Stimulated activated CD8-positive, alpha-beta memory T cell treated with anti-CD3 and anti-CD28 coated beads, Interleukin-4, amount 100 ng/mL, for 4 hours (primary cell): ENCODE data around the gene AGAP1.

ENCODE experiments used
- DNase-seq, 2 donors: peaks; one replicate each; pipeline ENCODE4 v3.0.0-alpha.2; 2020; ENCODE audit warnings: low read depth in 2 of 2, low spot score in 1 of 2

The AGAP1 gene

DNA sequence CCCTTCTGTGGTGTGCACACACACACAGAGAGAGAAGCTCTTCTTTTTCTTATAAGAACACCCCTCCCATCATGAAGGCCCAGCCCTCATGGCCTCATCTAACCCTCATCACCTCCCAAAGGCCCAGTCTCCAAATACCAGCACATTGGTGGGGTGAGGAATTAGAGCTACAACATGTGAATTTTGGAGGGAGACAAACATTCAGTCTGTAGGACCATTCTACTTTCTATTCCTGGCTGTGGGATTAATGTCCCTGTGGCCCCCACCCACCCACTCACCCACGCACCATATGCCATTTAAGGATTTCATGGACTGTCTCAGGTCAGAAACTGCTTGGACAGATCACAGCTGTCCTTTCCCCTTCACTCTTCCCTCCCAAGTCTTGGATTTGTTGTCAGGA lies 484.2 kb downstream of the AGAP1 start:
- no peak for DNase-seq

DNA sequence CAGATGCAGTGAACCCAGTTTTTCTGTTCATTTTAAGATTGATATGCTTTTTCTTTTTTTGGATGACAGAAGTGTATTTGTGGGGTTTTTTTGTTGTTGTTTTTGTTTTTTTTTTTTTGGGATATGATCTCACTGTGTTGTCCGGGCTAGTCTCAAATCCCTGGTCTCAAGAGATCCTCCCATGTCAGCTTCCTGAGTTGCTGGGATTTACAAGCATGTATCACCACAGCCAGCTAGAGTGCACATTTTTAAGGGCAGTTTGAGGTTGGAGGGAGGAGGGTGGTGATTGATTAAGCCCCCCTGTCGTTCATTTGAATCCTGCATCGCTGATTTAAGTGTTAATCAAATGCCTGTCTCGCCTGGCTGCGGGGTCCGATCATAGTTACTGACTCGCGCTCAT lies 485.2 kb downstream of the AGAP1 start:
- DNase-seq: no peak

DNA sequence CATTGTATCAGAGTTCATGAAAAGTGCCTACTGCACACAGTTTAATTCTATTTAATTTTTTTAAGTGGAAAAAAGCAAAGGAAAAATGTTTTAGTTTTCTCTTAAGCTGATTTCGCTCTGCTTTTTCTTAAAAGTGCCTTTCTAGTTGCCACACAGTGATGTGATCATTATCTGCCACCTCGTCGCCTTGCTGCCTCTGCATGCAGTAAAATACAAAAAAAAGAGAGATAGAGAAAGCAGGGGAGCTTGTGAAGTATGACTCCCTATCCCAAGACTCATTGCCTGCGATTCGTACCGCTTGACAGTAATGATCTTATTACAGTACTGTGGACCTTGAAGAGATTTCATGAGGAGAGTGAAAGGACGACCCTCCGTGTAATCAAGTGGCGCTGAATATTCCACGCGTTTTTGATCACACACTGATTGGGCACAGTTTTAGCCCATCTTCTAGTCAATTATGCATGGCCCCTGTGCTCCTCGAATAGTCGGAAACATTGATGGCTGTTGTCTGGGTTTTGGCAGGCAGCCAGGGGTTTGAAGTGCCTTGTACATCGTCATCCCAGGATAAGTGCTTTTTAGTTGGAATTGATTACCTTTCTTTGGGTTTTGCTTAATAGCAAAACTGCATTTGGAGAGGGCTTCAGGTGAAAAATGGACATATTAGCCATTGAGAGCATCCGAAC lies 486.1 kb downstream of the AGAP1 start:
- DNase-seq: no peak

DNA sequence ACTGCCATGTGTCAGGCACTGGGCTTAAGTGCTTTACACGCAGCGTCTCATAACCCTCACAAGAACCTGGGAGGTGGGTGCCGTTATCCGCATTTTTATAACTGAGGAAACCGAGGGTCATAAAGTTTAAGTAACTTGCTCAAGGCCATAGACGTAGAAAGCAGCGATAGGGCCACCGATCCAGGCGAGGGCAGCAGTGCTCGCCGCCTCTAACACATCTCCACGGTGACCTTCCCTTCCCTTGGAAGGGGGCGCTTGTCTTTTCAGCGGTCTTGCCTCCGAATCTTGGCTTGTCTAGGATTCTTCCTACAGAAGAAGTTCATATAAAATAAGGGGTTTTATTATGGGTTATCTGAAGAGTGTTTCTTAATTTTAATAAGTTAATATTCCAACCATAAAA lies 487.8 kb downstream of the AGAP1 start:
- no peak for DNase-seq

DNA sequence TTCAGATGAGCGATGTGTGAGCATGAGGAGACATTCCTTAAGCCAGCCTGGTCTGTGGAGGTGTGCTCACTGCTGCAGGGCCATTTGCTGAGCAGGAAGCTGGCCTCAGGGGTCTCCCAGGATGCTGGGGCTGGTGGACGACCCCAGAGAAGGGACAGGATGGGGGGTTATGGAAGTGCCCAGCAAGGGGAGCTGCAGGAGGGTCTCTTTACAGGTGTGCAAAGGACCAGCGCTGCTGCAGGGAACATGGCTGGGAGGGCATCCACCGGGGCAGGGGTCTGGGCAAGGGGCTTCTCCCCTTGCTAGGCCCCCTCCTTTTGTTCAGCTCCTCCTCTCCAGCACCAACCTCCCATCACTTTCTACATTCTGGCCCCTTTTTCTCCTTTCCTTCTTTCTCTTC lies 489.2 kb downstream of the AGAP1 start:
- DNase-seq: no peak

DNA sequence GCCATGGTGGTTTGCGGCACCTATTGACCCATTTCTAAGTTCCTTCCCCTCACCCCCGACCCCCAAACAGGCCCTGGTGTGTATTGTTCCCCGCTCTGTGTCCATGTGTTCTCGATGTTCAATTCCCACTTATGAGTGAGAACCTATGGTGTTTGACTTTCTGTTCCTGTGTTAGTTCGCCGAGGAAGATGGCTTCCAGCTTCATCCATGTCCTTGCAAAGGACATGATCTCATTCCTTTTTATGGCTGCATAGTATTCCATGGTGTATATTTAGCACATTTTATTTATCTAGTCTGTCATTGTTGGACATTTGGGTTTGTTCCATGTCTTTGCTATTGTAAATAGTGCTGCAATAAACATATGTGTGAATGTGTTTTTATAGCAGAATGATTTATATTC lies 490.7 kb downstream of the AGAP1 start:
- DNase-seq: no peak

DNA sequence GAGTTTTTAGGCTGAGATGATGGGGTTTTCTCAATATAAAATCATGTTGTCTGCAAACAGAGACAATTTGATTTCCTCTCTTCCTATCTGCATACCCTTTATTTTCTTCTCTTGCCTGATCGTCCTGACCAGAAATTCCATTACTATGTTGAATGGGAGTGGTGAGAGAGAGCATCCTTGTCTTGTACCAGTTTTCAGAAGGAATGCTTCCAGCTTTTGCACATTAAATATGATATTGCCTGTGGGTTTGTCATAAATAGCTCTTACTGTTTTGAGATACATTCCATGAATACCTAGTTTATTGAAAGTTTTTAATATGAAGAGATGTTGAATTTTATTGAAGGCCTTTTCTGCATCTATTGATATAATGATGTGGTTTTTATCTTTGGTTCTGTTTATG lies 492.5 kb downstream of the AGAP1 start:
- no peak for DNase-seq

DNA sequence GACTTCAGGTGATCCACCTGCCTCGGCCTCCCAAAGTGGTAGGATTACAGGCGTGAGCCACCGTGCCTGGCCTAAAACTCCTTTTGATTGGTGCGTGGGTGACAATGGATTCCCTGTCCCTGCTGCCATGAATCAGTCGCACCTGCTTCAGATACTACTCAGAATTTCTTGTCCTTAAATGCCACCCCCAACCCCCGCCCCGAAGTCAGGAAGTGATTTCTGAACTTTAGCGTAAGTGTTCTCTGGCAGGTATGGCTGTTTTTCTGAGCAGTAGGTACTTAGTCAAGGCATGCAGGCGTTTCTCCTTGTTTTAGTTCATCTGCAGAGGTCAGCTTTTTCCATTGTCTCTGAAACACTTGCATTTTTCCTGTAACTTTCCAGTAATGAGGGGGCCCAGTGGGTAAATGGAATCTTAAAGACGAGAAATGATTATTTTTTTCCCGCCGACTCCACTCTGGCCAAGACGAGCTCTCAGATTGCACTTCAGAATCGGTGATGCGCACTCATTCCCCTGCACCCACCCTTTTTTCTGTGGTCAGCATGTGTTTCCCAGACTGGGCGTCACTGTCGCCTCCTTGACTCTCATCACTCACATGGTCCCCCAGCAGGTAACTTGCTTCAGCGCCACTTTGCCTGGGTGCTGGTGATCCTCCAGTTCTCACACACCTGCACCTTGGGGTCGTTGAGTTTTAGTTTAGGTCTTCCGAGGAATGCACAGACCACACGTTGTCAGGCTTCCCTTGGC lies 494.6 kb downstream of the AGAP1 start:
- no peak for DNase-seq

DNA sequence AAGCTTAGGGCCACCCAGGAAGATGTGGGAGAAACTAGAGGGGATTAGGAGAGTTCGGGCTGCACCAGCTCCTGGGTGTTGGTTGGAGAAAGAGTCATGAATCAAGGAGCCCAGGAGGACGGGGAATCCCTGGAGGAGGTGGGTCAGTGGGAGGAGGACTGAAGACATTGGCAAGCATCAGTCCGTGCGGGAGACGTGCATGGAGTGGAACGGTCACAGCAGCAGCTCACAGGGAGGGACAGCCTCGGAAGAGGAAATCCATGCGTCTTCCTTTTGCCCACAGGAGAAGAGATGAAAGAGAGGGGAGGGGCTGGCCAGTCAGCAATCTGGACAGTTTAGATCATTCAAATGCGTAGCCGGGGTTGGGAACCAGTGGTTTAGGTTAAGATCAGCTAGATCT lies 495.7 kb downstream of the AGAP1 start:
- no peak for DNase-seq

DNA sequence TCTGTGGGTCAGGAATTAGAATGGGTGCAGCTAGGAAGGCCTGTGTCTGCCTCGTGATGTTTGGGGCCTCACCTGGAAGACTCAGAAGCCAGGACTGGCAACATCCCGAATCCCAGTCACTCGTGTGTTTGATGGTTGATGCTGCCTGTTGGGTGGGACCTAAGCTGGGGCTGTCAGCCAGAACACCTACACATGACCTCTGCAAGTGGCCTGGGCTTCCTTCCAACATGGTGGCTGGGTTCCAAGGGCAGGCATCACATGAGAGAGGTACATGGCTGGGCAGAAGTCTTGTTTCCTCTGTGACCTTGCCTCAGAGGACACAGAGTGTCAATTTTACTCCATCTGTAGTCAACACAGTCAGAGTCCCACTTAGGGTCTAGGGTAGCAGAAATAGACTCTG lies 496.5 kb downstream of the AGAP1 start:
- no peak for DNase-seq

DNA sequence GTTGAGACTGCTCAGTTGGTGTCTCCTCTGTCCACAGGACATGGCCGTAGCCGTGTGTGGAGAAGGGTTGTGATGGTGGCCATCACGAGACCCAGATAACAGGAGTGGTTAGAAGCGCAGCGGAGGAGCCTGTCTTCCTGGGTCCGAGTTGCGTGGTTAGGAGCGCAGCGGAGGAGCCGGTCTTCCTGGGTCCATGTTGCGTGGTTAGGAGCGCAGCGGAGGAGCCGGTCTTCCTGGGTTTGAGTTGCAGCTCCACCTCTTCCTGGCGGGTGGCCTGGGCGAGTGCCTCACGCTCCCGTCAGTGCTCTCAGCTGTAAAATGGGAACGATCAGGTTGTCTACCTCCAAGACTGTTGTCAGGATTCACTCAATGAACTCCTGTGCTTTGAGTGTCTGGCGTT lies 498.2 kb downstream of the AGAP1 start:
- DNase-seq: no peak

DNA sequence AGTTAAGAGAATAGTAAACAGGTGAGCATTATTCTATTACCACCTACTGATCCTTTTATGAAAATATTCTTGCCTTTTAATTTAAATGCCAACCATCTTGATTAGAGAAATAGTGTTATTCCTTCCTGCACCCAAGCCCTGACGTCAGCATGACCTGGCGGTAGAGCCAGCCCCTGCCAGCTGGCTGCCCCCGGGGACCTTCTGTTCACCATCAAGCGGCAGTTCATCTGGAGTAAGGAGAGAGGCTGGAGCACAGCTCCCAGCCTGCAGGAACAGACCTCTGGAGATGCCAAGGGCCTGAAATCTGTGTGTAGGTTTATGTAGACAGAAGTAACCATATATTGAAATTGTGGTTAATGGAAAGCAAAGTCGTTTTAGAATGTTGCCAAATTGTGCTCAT lies 502.6 kb downstream of the AGAP1 start:
- no peak for DNase-seq

DNA sequence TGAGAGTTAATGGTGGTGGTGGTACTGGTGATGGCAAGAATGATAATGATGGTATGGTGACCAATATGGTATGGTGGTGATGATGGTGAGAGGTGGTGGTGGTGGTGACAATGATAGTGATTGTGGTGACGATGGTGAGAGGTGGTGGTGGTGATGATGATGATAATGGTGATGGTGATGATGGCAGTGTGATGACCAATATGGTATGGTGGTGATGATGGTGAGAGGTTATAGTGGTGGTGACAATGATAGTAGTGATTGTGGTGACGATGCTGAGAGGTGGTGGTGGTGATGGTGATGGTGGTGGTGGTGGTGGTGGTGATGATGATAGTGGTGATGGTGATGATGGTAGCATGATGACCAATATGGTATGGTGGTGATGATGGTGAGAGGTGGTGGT lies 505.2 kb downstream of the AGAP1 start:
- DNase-seq: no peak

DNA sequence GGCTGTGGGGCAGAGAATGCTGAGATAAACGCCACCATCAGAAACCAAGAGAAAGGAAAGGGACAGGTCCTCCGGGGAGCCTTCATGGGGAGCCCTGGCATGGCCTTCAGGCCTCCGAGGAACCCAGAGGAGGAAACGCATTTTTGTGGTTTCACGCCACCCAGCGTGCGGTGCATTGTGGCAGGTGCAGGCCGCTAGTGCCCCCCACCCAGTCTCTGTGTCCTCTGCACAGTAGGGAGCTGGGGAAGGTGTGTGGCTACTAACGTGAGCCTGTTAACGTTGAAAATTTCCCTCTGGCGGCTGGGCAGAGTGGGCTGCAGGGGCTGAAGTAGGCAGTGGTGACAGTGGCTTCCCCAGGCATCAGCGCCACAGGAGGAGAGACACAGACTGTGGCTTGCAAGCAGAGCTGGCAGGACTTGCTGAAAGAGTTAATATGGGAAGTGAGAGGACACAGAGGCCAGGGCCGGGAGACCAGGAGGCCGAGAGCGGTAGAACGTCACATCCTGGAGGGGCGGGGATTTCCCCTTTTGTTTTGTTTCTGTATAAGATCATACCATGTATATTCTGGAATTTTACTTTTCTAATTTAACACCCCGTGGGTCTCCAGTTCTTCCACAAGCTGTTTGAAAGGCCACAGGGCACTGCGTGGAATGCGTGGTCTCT lies 507.5 kb downstream of the AGAP1 start:
- no peak for DNase-seq

DNA sequence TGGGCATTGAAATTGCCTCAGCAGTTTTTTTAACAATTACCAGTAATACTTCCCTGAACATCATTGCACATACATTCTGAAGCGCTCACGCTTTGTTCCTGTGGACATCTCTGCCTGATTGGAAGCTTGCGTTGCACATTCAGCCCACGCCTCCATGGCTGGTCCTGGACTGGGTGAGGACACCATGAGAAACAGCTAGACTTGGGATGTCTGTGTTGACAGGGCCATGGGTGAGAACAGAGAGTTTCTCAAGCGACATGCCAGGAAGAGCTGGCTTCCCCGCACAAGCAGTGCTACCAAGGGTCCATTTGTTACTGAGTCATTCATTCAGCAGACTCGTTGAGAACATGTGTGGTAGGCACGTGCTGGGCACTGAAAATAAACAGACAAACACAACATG lies 508.0 kb downstream of the AGAP1 start:
- DNase-seq: no peak

DNA sequence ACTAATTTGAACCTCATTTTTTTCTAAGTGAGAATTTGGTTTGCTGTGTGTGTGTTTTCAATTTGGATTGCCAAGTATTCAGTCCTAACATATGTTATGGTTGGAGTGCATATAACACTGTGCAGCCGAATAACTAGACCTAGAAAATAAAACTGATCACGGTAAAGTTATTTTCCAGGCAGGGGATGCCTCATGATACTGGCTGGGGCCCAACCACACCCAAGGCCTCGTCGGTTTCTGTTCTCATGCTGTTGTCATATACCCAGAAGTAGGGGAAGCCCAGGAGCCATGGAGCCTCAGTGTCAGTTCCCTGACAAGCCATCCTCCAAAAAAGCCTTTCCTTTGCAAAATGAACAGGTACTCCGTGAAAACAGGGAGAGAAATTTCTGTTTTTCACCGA lies 514.2 kb downstream of the AGAP1 start:
- no peak for DNase-seq

DNA sequence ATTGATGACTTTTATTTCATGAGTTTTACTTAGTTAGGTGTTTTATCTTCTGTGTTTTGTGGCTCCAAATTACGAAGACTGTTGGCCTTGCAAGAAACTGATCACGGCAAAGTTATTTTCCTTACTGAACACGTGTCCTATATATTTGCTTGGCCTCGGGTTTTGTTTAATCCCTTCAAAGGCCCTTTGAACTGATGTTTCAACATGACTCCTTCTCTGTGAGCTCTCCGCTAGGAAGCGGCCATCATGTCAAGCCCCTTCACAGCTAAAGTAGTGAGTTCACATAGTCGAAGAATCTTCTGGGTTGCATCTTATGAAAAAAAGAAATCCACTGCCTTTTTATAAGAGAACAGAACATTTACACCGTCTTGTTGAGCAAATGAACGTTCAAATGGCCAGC lies 515.0 kb downstream of the AGAP1 start:
- DNase-seq: no peak

DNA sequence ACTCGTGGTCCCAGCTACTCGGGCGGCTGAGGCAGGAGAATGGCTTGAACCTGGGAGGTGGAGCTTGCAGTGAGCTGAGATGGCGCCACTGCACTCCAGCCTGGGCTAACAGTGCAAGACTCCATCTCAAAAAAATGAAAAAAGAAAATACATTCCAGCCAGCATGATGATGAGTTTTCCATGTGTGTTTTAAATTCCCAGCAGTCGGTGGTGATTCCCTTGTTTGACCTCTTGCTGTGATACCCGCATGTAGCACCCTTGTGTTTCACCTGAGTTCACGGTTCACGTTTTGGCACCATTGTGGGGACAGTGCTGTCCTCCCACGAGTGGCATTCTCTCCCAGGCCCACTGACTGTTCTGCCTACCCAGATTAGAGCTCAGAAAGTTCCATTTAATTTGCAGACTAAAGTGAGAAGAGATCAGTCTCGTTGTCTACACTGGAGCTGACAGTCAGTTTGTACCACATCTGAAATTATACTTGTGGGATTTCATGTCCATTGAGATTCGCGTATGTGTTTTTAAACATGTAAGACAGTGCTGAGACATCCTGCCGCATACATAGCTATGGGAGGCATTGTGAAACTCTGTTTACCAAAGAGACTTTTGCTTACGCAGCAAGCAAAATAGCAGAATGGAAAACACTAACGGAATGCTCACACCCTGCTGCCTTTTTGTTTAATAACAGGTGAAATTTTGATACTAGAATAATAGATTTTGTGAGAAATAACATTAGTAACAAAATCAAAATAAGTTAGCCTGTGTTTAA lies 517.3 kb downstream of the AGAP1 start:
- DNase-seq: no peak

DNA sequence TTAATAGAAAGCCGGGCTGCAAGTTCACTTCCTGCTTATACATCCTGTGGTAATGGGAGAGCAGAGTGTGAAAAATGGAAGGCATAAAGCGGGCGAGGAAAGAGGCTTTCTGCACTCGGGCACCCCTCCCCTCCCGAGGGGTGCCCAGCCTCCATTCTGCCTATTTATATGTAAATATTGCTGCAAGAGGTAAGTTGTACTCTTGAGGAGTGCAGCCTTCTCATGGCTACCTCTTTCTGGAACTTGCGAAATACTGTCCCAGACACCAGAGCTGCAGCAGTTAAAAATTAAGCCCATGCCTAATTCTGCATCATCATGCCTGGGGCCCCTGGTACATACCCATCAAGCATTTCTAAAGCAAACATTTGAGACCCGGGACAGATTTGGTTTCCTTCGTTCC lies 518.3 kb downstream of the AGAP1 start:
- no peak for DNase-seq

DNA sequence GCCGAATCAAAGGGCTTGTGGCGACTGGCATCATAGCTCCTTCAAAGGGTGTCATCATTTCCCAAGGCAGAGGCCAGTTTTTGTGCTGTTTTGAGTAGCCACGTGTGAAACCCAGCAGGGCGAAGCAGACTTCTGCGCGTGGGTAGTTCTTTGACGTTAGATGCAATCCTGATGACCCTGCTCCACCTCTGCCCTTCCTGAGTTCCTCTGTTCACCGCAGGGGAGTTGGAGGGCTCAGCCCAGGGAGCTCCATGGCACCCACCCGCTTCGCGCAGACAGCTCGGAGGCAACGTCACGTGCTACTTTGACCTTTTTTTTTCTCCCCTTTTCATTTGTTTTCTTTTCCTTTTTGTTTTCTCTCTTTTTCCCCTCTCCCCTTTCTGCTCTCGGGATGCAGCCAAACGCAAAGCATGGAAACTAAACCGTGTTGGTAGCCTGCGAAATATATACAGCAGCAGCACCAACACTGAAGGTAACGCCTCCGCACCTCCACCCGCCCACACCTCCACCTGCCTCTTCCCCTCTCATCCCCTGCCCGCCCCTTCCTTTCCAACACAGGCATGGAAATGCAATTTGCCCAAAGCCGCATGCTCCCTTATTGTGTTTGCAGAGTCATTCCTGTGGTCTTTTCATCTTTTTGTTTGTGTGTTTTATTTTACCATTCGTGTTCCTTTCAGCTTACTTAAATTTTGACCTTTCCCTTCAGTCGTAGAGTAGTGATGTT lies 520.7 kb downstream of the AGAP1 start:
- no peak for DNase-seq

DNA sequence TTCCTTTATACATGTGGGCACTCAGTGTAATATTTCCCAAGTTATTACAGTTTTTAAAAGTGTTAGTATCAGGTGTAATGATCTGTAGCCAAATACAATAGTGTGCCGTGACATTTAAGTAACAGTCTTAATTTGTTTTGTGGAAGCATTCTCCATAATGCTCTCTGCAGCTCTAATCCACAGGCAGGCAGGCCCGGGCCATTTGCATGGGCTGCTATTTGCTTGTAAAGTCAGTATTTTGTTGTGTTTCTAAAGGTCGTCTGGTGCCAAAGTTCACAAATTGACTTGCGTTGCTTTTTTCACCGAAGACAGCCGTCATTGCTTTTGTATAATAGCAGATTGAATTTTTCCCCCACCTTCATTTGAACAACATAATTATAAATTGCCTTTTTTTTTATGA lies 521.3 kb downstream of the AGAP1 start:
- DNase-seq: no peak
